ENCODE measurements around the gene CAMKMT. TPM values are rescaled to one million over a fixed set of nuclear protein-coding genes. Genes with fewer than 3 reads are reported as not detected.

Gene CAMKMT
- total RNA-seq, 6 donors from 2014 or later = 7.7 to 17.8 (median 12.2) TPM

- H3K9me3 ChIP-seq = no peaks in the 10 kb centered on the region
- no peaks in the 10 kb centered on the region for H3K4me1 ChIP-seq
- TF ChIP-seq, protein P1, sequence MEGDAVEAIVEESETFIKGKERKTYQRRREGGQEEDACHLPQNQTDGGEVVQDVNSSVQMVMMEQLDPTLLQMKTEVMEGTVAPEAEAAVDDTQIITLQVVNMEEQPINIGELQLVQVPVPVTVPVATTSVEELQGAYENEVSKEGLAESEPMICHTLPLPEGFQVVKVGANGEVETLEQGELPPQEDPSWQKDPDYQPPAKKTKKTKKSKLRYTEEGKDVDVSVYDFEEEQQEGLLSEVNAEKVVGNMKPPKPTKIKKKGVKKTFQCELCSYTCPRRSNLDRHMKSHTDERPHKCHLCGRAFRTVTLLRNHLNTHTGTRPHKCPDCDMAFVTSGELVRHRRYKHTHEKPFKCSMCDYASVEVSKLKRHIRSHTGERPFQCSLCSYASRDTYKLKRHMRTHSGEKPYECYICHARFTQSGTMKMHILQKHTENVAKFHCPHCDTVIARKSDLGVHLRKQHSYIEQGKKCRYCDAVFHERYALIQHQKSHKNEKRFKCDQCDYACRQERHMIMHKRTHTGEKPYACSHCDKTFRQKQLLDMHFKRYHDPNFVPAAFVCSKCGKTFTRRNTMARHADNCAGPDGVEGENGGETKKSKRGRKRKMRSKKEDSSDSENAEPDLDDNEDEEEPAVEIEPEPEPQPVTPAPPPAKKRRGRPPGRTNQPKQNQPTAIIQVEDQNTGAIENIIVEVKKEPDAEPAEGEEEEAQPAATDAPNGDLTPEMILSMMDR (IDR thresholded peaks at IDR 0.05) = no peak
- TF ChIP-seq POLR2A (IDR thresholded peaks at IDR 0.05) (no peak), EP300 (IDR thresholded peaks at IDR 0.05) (no peak), POLR2AphosphoS5 (IDR thresholded peaks at IDR 0.05) (no peak)
- no peaks in the 10 kb centered on the region for H3K36me3 ChIP-seq
- H3K4me3 ChIP-seq = no peak overlapping the region
- H3K27ac ChIP-seq = no peak overlapping the region
- DNase-seq (no peak), ATAC-seq (ENCODE audit: low FRiP score in 2 of 2) (no peak)
- 80 to 88% methylated on average over 5 of the region's 5 CpGs for WGBS, 2 donors
- no peaks in the 10 kb centered on the region for H3K27me3 ChIP-seq
Measured at GRCh38 chr2:44687686-44688455, 326.1 kb downstream of the CAMKMT start.

- Histone ChIP-seq H3K9me3 (no peaks in the 10 kb centered on the region), H3K4me3 (no peak overlapping the region), H3K27me3 (no peaks in the 10 kb centered on the region), H3K36me3 (no peaks in the 10 kb centered on the region), H3K4me1 (no peaks in the 10 kb centered on the region), H3K27ac (no peak overlapping the region)
- DNase-seq (no peak), ATAC-seq (ENCODE audit: low FRiP score in 2 of 2) (no peak)
- 84 to 88% methylated on average over 2 of the region's 2 CpGs for WGBS, 2 donors
- no peak for TF ChIP-seq POLR2A (IDR thresholded peaks at IDR 0.05)
- TF ChIP-seq EP300 (IDR thresholded peaks at IDR 0.05) = no peak
- no peak for TF ChIP-seq POLR2AphosphoS5 (IDR thresholded peaks at IDR 0.05)
- TF ChIP-seq, protein P1 (IDR thresholded peaks at IDR 0.05) = no peak
Measured at GRCh38 chr2:44688456-44689124, 326.8 kb downstream of the CAMKMT start.

DNA sequence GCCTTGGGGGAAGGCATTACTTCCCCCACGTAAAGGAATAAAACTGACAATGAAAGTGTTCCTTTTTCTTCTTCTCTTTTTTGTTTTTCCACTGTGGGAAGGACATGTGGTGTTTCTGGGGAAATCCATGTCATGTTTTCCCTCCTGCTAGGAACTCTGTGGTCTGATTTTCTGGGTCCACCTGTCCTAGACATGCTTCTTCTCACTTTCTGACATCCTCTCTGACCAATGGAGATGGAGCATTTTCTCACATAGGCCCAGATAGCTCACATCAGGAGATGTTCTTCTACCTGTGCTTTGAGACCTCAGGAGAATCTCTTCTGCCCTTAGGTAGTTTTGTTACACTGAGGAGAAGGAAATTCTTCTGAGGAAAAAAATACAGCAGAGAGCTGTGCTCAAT lies 327.8 kb downstream of the CAMKMT start:
- H3K9me3 ChIP-seq = no peaks in the 10 kb centered on the region
- no peak overlapping the region for H3K4me3 ChIP-seq
- ATAC-seq (ENCODE audit: low FRiP score in 2 of 2) (no peak), DNase-seq (no peak)
- no peaks in the 10 kb centered on the region for H3K36me3 ChIP-seq
- H3K27ac ChIP-seq = no peak overlapping the region
- WGBS, 2 donors = 55 to 60% methylated on average over 1 of the region's 1 CpG
- H3K4me1 ChIP-seq = no peaks in the 10 kb centered on the region
- no peaks in the 10 kb centered on the region for H3K27me3 ChIP-seq
- no peak for TF ChIP-seq POLR2A (IDR thresholded peaks at IDR 0.05)
- TF ChIP-seq, protein P1 (IDR thresholded peaks at IDR 0.05) = no peak
- no peak for TF ChIP-seq POLR2AphosphoS5 (IDR thresholded peaks at IDR 0.05)
- TF ChIP-seq EP300 (IDR thresholded peaks at IDR 0.05) = no peak

GRCh38 chr2:44691174-44691785 lies 329.5 kb downstream of the CAMKMT start:
- Histone ChIP-seq H3K27me3 (no peaks in the 10 kb centered on the region), H3K4me1 (no peaks in the 10 kb centered on the region), H3K27ac (no peak overlapping the region), H3K9me3 (no peaks in the 10 kb centered on the region), H3K36me3 (no peaks in the 10 kb centered on the region), H3K4me3 (no peak overlapping the region)
- TF ChIP-seq EP300 (IDR thresholded peaks at IDR 0.05) (no peak), POLR2AphosphoS5 (IDR thresholded peaks at IDR 0.05) (no peak), POLR2A (IDR thresholded peaks at IDR 0.05) (no peak)
- TF ChIP-seq, protein P1 (IDR thresholded peaks at IDR 0.05) = no peak
- no peak for ATAC-seq (ENCODE audit: low FRiP score in 2 of 2)
- no peak for DNase-seq
- 87 to 90% methylated on average over 10 of the region's 10 CpGs for WGBS, 2 donors
